NOMO-1 treated with dmso at 0.1 percent for 144 hours (cell line): ENCODE data around the gene BOLA3.
"Not testable (repeated sequence)": the region's sequence is repeated elsewhere in the genome, so short reads cannot be mapped to it uniquely, and the experiment has no call there.

Experiments
- DNase-seq: peaks from one replicate; lab custom pipeline; 2025; ENCODE audit not compliant: unreplicated experiment; lab: John Stamatoyannopoulos, UW

Gene BOLA3

DNA sequence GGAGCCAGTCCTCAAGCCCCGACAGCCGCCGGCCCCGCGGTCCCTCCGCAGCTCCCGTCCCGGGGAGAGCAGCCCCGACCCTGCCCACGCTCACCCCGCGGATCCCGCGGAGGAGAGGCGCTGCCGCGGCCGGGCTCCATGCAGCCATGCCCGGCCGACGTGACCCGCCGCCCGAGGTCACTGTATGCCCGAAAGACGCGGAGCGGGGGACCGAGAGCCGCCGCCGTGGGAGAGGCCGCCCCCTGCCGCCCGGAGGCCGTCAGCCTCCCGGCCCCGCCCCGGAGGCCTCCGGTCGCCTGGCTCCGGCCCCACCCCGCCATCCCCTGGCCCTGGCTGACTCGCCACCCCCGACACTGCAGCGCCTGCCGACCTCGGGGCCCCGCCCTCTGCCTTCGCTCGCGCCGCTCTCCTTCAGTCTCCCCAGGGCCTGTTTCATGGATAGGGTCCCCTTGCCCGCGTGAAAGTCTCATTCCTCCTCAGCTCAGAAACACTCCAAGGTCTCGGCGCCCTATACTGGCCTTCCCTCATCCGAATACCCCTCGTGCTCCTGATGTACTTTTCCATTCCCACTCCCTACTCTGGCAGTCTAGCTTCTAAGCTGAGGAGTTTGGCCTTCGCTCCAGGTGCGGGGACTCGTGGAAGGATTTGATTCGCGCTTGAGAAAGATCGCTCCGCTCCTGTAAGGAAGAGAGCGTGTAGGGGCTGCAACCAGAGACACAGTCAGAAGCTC, at the start of gene BOLA3:
Gene BOLA3 (minus strand): TSS at position 186 of the 730 bp plus-strand sequence. CDS start 38 bp downstream, at position 148.
- peak; percentile 83 for DNase-seq

GRCh38 chr2:74197049-74197448, 49.3 kb upstream of the BOLA3 start:
- no peak for DNase-seq

- DNase-seq: no peak
These were observed 47.1 kb upstream of the BOLA3 start for GRCh38 chr2:74194799-74195198.

DNA sequence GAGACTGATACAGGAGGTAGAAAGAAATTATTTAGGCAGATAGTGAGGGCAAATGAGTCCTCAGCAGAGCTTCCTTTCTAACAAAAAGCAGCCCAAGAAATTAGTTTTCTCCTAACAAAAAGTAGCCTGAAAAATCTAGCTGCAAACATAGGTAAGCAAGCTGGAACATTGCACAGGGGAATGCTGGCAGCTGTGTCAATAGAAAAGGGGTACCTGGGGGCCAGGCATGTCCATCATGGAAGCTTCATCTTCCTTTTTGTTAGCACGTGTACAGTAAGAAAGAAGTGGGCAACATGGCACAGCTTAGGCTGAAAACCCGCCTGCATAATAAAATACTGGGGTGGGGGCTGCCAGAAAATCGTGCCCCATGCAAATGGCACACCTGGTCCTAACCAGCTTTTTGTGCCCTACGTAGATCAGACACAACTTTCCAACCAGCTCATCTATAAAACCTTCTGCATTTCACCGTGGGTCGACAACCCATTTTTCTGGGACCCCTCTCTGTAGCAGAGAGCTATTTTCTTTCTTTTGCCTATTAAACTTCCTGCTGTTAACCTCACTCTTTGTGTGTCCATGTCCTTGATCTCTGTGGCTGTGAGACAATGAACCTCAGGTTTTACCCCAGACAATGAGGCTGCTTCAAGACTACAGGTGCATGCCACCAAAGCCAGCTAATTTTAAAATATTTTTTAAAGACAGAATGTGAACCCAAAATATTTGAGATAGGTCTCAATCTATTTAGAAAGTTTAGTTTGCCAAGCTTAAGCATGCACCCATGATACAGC, 44.1 kb upstream of the BOLA3 start:
- DNase-seq: no peak

- DNase-seq: no peak
These were observed 41.0 kb upstream of the BOLA3 start for GRCh38 chr2:74188696-74189095.

- DNase-seq: no peak
These were observed 40.4 kb upstream of the BOLA3 start for GRCh38 chr2:74188018-74188601.

DNA sequence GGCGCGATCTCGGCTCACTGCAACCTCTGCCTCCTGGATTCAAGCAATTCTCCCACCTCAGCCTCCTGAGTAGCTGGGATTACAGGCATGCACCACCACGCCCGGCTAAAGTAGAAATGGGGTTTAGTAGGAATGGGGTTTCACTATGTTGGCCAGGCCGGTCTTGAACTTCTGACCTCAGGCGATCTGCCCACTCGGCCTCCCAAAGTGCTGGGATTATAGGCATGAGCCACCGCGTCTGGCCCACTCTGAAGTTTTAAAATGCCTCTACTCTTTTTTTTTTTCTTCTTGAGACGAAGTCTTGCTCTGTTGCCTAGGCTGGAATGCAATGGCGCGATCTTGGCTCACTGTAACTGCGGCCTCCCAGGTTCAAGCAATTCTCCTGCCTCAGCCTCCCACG, 39.0 kb upstream of the BOLA3 start:
- DNase-seq: not testable (repeated sequence)

DNA sequence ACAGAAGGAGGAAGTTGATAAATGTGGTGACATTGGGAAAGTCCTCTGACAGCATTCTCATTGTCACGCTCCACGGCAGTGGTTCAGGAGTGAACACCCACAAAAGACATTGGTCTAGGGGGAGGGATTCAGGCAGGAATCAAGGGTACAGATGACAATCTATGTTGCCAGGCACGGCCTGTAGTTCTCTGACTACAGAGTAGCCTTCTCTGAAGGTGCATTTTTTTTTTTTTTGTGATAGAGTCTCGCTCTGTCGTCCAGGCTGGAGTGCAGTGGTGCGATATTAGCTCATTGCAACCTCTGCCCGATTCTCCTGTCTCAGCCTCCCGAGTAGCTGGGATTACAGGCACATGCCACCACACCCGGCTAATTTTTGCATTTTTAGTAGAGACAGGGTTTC, 38.3 kb upstream of the BOLA3 start:
- peak; percentile 80 for DNase-seq

DNA sequence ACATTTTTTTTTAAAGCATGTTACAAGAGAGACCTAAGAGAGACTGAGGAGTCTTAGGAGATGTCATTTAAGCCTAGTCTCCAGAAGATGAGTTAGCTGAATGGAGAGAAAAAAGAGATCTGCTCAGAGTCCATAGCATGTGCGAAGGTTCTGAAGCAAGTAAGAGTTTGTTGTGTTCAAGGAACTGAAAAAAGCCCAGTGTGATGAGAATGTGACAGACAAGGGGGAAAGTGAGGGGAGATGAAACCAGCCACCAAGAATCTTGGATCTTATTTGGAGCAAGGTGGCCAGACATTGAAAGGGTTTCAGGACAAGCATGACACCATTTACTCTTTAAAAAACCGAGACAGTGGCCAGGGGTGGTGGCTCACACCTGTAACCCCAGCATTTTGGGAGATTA, 36.2 kb upstream of the BOLA3 start:
- DNase-seq: no peak

GRCh38 chr2:74181739-74182138, 34.0 kb upstream of the BOLA3 start:
- peak; percentile 96 for DNase-seq

- no peak for DNase-seq
These were observed 31.6 kb upstream of the BOLA3 start for GRCh38 chr2:74179063-74179865.

- DNase-seq: peak; percentile 98
These were observed 30.7 kb upstream of the BOLA3 start, which contains the start of gene MOB1A for GRCh38 chr2:74178211-74179062. Gene MOB1A, minus strand, starts transcription at chr2:74178879. Its CDS starts 205 bp downstream, at chr2:74178674.

GRCh38 chr2:74177696-74178095, 30.0 kb upstream of the BOLA3 start:
- DNase-seq: no peak

GRCh38 chr2:74174909-74175308, 27.2 kb upstream of the BOLA3 start:
- DNase-seq: no peak

DNA sequence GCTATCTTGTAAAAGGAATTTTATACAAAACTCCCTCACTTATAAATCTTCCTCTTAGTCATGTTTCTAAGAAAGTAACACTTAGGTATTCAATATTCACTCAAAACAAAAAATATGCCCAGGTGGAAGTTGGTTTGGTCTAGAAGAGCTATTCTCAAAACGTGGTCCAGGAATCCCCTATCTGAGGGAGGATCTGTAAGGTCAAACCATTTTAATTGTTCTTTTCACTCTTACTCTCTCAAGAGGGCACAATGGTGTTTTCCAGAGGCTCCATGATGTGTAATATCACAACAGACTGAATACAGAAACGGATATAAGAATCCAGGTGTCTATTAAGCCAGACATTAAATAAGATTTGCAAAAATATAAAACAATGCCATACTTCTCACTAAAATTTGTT, 21.0 kb upstream of the BOLA3 start:
- DNase-seq: no peak

DNA sequence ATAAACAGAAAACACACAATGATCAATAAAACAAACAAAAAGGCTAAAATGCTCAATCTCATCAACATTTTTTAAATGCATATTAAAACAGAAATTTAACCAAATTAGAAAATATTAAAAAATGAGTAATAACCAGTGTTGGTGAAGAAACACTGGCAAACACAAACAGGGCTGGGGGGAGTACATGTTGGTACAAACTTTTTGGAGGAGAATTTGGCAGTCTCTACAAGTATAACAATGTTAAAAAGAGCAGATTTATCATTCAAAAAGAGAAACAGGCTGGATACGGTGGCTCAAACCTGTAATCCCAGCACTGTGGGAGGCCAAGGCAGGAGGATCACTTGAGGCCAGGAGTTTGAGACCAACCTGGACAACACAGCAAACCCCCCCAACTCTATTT, 17.0 kb upstream of the BOLA3 start:
- DNase-seq: no peak

- DNase-seq: no peak
These were observed 15.2 kb upstream of the BOLA3 start for GRCh38 chr2:74162951-74163350.

DNA sequence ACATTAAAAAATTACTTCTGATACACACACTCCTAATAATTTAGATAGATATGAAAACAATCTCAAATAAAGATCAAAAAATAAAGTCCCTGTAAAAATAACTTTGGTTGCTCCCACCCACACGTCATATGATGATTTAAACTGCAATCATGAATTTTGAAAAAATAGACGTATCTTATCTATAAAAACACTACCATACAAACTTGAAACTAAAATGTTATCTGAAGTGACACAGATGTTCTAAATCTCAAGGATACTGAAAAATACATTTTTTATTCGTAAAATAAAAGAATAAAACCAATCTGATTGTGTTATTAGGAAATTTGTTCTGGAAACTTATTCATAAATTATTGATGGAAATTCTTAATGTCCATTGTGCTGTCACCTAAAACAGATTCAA, 8.1 kb upstream of the BOLA3 start:
- no peak for DNase-seq

DNA sequence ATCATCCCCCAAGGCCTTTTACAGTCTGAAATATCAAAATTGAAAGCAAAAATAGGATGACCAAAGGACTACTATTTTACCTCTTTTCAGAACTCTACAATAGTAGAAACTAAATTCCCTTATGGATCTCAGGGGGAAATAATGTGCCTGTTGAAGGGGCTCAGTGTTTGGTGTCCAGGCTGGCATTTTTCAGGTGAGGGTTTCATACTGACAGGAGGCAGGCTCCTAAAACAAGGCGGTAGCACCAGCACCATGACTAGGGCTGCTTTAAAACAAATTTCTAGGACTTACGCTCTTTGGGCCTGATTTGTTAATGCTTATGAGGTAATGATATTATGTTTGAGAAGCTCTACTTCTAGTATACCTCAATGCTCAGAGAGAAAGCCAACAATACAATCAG, 5.2 kb upstream of the BOLA3 start:
- DNase-seq: no peak
